Effector memory CD4-positive, alpha-beta T cell (primary cell): ENCODE data around the gene BBS7.

ENCODE experiments used
- DNase-seq, 3 donors: peaks; one replicate each; pipeline ENCODE4 v3.0.0-alpha.2; 2020
- H3K27ac ChIP-seq: 2 replicates; pipeline ENCODE4 v1.7.0; 2013; ENCODE audit warnings: mild to moderate bottlenecking, low read length, moderate library complexity; ENCODE audit not compliant: insufficient read depth, poor library complexity, severe bottlenecking
- H3K27me3 ChIP-seq: replicated peaks from 2 replicates; pipeline ENCODE4 v1.7.0; 2013; ENCODE audit warnings: mild to moderate bottlenecking, low read length; ENCODE audit not compliant: insufficient read depth, control insufficient read depth, poor library complexity, severe bottlenecking
- H3K36me3 ChIP-seq: 2 replicates; pipeline ENCODE4 v1.7.0; 2013; ENCODE audit warnings: mild to moderate bottlenecking, low read length, moderate library complexity; ENCODE audit not compliant: control insufficient read depth, insufficient read depth
- H3K4me1 ChIP-seq: 2 replicates; pipeline ENCODE4 v1.7.0; 2013; ENCODE audit warnings: low read length, mild to moderate bottlenecking; ENCODE audit not compliant: control insufficient read depth, insufficient read depth, poor library complexity, severe bottlenecking
- H3K4me3 ChIP-seq: 2 replicates; pipeline ENCODE4 v1.7.0; 2013; ENCODE audit warnings: low read length, low read depth, mild to moderate bottlenecking; ENCODE audit not compliant: insufficient read depth, poor library complexity, severe bottlenecking
- H3K9me3 ChIP-seq: 2 replicates; pipeline ENCODE4 v1.7.0; 2013; ENCODE audit warnings: mild to moderate bottlenecking, low read length, moderate library complexity; ENCODE audit not compliant: control insufficient read depth
- total RNA-seq, 3 donors: gene quantifications; one replicate each; lab custom pipeline; 2026; lab: John Stamatoyannopoulos, UW

BBS7 gene, protein sequence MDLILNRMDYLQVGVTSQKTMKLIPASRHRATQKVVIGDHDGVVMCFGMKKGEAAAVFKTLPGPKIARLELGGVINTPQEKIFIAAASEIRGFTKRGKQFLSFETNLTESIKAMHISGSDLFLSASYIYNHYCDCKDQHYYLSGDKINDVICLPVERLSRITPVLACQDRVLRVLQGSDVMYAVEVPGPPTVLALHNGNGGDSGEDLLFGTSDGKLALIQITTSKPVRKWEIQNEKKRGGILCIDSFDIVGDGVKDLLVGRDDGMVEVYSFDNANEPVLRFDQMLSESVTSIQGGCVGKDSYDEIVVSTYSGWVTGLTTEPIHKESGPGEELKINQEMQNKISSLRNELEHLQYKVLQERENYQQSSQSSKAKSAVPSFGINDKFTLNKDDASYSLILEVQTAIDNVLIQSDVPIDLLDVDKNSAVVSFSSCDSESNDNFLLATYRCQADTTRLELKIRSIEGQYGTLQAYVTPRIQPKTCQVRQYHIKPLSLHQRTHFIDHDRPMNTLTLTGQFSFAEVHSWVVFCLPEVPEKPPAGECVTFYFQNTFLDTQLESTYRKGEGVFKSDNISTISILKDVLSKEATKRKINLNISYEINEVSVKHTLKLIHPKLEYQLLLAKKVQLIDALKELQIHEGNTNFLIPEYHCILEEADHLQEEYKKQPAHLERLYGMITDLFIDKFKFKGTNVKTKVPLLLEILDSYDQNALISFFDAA
- 8.7 to 10.0 (median 9.9) reads per million in 3 donors for total RNA-seq

DNA sequence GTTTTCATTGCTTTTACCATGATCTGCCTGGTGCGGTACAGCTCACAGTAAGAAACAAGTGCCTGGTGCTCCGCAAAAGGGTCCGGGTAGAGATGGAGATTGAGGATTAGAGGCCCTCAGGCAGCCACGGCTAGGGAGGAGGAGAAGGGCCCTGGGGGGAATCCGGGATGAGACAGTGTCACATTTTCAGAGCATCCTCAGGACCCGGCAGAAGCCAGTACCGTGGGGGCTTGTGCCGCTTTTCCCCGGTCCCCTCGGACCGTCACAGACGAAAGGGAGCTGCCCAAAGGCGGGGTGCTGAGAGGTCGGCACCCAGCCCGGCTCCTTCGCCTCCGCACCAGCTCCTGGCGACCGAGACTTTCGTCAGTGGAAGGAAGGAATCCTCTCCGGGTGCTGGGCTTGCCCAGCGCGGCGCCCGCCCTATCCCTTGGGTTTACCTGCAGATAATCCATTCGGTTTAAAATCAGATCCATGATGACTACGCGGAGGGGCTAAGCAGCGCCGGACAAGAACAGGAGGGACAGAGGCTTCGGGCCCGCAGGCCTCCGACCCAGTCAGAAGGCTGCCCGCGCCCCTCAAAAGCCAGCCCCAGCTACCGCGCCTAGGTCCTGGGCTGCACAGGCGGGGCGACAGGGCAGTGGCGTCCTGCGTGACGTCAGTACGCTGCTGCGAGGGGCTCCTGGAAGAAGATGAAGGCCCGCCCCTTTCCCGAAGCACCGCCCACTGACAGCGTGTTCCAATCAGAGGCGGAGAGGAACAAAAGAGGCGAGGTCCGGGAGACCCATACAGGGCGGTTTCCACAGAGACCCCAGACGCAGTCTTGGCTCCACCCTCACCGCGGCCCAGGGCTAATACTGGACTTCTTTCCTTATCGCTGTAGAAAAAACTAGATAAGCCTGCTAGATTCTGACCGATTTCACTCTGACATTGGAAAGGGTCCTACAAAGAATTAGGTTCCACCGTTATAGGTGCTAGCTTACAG, at the start of gene BBS7:
Gene BBS7 (minus strand): TSS at position 634 of the 982 bp plus-strand sequence. CDS start 161 bp downstream, at position 473.
- H3K36me3 ChIP-seq: no peaks in the 10 kb centered on the region
- H3K27me3 ChIP-seq: no peaks in the 10 kb centered on the region
- peak within 1 kb of the TSS; percentile 96 for H3K4me3 ChIP-seq
- H3K9me3 ChIP-seq: no peaks in the 10 kb centered on the region
- peak; percentile 85 to 92 (median 87) for DNase-seq
- peaks cover 10% of the 10 kb centered on the region for H3K4me1 ChIP-seq
- peak within 1 kb of the TSS; percentile 69 for H3K27ac ChIP-seq

DNA sequence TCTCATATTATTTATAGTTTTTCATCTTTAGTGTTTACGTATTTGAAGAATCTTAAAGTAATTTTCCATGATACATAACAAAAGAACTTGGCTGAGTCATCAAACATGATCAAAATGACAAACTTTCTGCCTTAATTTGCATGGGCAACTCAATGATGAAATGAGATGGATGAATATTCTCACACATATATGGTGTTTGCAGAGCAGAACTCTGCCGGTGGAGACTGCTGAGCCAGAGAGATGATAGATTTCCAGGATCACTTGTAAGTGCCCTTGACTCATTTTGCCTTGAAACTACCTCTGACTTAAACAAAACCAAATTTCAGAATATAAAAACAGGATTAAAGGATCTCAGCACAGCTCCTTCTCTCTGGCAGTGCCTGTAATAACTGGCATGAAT, 43.4 kb upstream of the BBS7 start:
- Histone ChIP-seq H3K27me3 (no peaks in the 10 kb centered on the region), H3K36me3 (no peaks in the 10 kb centered on the region), H3K4me3 (no peak overlapping the region), H3K27ac (no peak overlapping the region), H3K9me3 (no peaks in the 10 kb centered on the region), H3K4me1 (no peaks in the 10 kb centered on the region)
- DNase-seq: no peak

DNA sequence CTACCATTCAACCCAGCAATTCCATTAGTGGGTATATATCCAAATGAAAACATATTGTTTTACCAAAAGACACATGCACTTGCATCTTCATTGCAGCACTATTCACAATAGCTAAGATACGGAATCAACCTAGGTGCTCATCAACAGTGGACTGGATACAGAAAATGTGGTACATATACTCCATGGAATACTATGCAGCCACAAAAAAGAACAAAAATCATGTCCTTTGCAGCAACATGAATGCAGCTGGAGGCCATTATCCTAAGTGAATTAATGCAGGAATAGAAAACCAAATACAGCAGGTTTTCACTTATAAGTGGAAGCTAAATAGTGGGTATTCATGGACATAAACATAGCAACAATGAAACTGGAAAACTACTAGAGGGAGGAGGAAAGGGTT, 38.1 kb upstream of the BBS7 start:
- Histone ChIP-seq H3K27me3 (no peaks in the 10 kb centered on the region), H3K36me3 (no peaks in the 10 kb centered on the region), H3K4me1 (no peaks in the 10 kb centered on the region), H3K9me3 (no peaks in the 10 kb centered on the region), H3K27ac (no peak overlapping the region), H3K4me3 (no peak overlapping the region)
- DNase-seq: no peak

DNA sequence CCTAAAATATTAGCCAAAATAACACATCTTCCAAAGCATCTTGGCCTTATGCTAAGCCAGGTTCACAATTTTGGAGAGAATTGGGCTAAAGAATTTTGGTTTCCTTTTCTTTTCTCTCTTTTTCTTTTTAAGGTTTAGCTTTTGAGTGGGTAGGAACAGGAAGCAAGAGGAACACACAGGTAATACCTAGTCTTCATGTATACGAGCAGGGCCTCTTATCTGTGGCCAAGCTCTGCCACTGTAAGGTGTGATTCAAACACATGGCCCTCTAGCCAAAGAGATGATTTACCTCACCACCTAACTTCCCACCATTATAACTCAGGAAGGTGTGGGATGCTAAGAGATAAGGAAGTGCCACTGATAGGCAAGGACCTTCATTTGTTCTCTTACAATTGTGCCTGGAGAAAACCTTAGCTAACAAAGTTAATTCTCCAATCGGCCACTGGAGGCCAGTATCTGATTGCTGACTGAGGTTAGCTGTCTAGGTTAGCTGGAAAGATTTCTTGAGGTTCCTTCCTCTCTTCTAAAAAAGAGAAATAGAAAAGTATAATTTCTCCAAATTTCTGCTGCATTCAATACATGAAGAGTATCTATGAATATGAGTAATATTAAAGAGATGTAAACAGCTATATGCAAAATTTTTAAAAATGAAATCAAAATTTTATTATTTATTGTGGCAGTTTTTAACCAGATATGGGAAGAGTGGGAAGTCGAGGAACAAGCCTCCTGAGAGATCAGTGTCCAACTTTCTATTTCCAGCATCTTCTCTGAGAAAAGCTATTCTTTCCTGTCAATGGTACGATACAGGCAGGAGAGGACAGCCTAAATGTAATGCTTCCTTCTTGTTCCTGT, 30.1 kb upstream of the BBS7 start:
- no peaks in the 10 kb centered on the region for H3K36me3 ChIP-seq
- peak in 1 of 3 donors; percentile 18 for DNase-seq
- H3K4me1 ChIP-seq: no peaks in the 10 kb centered on the region
- no peak overlapping the region for H3K27ac ChIP-seq
- no peaks in the 10 kb centered on the region for H3K9me3 ChIP-seq
- no peaks in the 10 kb centered on the region for H3K27me3 ChIP-seq
- H3K4me3 ChIP-seq: no peak overlapping the region

DNA sequence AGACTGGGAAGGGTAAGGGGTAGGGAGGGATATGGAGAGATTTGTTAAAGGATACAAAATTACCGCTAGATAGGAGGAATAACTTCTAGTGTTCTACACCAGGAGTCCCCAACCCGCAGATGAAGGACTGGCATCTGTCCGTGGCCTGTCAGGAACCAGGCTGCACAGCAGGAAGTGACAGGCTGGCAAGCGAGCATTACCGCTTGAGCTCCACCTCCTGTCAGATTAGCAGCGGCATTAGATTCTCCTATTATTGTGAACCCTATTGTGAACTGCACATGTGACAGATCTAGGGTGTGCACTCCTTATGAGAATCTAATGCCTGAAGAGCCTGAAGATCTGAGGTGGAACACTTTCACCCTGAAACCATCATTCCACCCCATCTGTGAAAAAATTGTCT, 27.9 kb upstream of the BBS7 start:
- H3K9me3 ChIP-seq: no peaks in the 10 kb centered on the region
- no peak overlapping the region for H3K4me3 ChIP-seq
- no peak for DNase-seq
- H3K27me3 ChIP-seq: no peaks in the 10 kb centered on the region
- no peaks in the 10 kb centered on the region for H3K36me3 ChIP-seq
- H3K27ac ChIP-seq: no peak overlapping the region
- H3K4me1 ChIP-seq: no peaks in the 10 kb centered on the region

DNA sequence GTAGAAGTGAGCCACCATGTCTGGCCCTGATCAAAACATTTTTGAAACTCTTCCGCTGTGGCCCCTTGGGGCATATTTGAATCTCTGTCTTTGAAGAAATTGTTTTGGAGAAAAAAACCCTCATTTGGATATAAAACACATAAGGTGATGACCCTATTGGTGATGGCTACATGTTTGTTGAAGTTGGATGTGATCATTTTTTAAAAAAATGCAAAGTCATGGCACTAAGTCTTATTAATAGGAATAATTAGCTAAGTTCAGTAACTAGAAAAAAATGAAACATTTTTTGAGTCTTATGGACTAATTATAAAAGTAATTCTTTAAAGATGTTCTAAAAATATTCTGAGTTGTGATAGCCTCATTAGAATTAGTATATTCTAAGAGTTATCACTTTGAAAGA, 17.9 kb upstream of the BBS7 start:
- no peaks in the 10 kb centered on the region for H3K9me3 ChIP-seq
- H3K4me1 ChIP-seq: no peaks in the 10 kb centered on the region
- no peak overlapping the region for H3K4me3 ChIP-seq
- DNase-seq: no peak
- no peak overlapping the region for H3K27ac ChIP-seq
- H3K36me3 ChIP-seq: no peaks in the 10 kb centered on the region
- H3K27me3 ChIP-seq: no peaks in the 10 kb centered on the region

DNA sequence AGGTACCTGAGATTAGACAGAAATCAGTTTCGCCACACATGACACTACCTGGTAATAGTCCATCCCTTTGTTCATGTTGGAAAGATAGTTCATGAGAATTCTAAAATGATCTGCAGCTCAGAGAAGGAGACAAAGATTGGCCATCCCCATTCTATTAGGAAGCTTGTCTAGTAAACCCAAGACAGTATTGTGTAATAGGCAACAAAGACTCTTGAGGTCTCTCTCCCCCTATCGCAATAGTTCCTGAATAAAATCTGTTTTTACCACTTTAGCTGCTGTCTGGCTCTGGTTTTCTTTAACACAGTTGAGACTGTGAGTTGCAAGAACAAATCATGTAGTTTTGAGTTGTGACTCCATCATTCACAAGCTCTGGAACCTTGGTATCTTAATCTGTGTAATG, 14.8 kb upstream of the BBS7 start:
- Histone ChIP-seq H3K4me1 (no peaks in the 10 kb centered on the region), H3K27ac (no peak overlapping the region), H3K36me3 (no peaks in the 10 kb centered on the region), H3K9me3 (no peaks in the 10 kb centered on the region), H3K4me3 (no peak overlapping the region), H3K27me3 (no peaks in the 10 kb centered on the region)
- DNase-seq: no peak

DNA sequence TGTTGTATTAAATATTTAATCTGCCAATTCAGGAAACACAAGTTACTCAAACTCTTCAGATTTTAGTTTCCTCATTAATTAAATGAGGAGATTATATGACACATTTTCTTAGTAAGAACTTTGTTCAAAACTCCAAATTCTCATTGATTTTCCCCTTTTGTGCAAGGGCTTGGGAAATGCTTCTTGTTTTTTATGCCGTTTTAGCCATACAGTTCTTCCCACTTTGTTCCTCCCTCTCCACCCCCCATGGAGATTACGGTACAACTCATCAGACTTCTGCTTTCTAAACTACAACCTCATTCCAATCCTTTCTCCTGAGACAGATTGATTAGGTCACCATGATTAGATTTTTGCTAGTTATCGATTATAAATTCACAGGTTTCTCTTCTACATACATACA, 10.9 kb upstream of the BBS7 start:
- DNase-seq: no peak
- no peaks in the 10 kb centered on the region for H3K9me3 ChIP-seq
- H3K27me3 ChIP-seq: peaks cover 3% of the 10 kb centered on the region
- H3K27ac ChIP-seq: no peak overlapping the region
- H3K4me3 ChIP-seq: no peak overlapping the region
- no peaks in the 10 kb centered on the region for H3K36me3 ChIP-seq
- no peaks in the 10 kb centered on the region for H3K4me1 ChIP-seq

DNA sequence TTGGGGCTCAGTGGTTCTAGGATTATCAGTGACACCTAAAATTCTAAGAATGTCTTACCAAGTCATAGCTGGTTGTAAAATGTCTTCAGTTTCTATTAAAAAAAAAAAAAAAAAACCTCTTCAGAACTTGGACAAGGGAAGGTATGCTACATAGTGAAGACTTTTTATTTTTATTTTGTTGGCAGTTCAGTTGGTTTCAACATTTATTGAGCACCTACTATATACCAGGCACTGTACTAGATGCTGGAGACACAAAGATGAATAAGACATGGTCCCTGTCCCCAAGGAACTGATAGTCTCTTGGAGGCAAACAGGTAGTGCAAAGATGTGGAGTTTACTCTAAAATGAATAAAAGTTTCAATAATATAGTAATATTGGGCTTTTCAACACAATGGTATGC, 8.9 kb upstream of the BBS7 start:
- H3K36me3 ChIP-seq: no peaks in the 10 kb centered on the region
- H3K27me3 ChIP-seq: peaks cover 3% of the 10 kb centered on the region
- DNase-seq: no peak
- no peak overlapping the region for H3K4me3 ChIP-seq
- H3K4me1 ChIP-seq: no peaks in the 10 kb centered on the region
- no peaks in the 10 kb centered on the region for H3K9me3 ChIP-seq
- no peak overlapping the region for H3K27ac ChIP-seq
